Measurements from ENCODE around the gene SFMBT1.

SFMBT1 gene

DNA sequence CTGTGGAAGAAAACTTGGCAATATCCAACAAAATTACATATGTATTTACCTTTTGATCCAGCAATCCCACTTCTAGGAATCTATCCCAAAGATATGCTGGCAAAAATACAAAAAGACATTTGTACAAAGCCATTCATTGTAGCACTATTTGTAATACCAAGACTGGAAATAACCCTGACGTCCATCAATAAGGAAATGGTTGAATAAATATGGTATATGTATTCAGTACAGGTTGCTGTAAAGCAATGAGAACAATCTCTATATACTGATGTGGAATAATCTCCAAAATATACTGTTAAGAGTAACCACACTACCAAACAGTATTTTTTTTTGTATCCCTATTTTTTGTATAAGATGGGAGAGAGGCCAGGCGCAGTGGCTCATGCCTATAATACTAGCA is 83.7 kb downstream of the SFMBT1 start:
- no peaks in the 10 kb centered on the region for H3K36me3 ChIP-seq (ENCODE audit: control insufficient read depth, insufficient read depth, low read length)
- no peak overlapping the region for H3K9ac ChIP-seq (ENCODE audit: low read length)
- H3K4me3 ChIP-seq (ENCODE audit: low read length), result no peak overlapping the region
- no peaks in the 10 kb centered on the region for H3K4me1 ChIP-seq (ENCODE audit: control insufficient read depth, insufficient read depth, low read length)
- H3K27ac ChIP-seq (ENCODE audit: low read depth, low read length), result no peak overlapping the region
- no peaks in the 10 kb centered on the region for H3K27me3 ChIP-seq (ENCODE audit: control insufficient read depth, insufficient read depth, low read length)

- Histone ChIP-seq H3K4me1 (ENCODE audit: control insufficient read depth, insufficient read depth, low read length) (no peaks in the 10 kb centered on the region), H3K27ac (ENCODE audit: low read depth, low read length) (no peak overlapping the region), H3K4me3 (ENCODE audit: low read length) (no peak overlapping the region), H3K27me3 (ENCODE audit: control insufficient read depth, insufficient read depth, low read length) (no peaks in the 10 kb centered on the region), H3K9ac (ENCODE audit: low read length) (no peak overlapping the region), H3K36me3 (ENCODE audit: control insufficient read depth, insufficient read depth, low read length) (no peaks in the 10 kb centered on the region)
Observed at GRCh38 chr3:52959773-52960172, 86.1 kb downstream of the SFMBT1 start.

GRCh38 chr3:52939600-52939999 is 106.3 kb downstream of the SFMBT1 start:
- no peak overlapping the region for H3K9ac ChIP-seq (ENCODE audit: low read length)
- H3K4me3 ChIP-seq (ENCODE audit: low read length), result no peak overlapping the region
- H3K27ac ChIP-seq (ENCODE audit: low read depth, low read length), result no peak overlapping the region
- H3K36me3 ChIP-seq (ENCODE audit: control insufficient read depth, insufficient read depth, low read length), result no peaks in the 10 kb centered on the region
- H3K4me1 ChIP-seq (ENCODE audit: control insufficient read depth, insufficient read depth, low read length), result no peaks in the 10 kb centered on the region
- no peaks in the 10 kb centered on the region for H3K27me3 ChIP-seq (ENCODE audit: control insufficient read depth, insufficient read depth, low read length)

DNA sequence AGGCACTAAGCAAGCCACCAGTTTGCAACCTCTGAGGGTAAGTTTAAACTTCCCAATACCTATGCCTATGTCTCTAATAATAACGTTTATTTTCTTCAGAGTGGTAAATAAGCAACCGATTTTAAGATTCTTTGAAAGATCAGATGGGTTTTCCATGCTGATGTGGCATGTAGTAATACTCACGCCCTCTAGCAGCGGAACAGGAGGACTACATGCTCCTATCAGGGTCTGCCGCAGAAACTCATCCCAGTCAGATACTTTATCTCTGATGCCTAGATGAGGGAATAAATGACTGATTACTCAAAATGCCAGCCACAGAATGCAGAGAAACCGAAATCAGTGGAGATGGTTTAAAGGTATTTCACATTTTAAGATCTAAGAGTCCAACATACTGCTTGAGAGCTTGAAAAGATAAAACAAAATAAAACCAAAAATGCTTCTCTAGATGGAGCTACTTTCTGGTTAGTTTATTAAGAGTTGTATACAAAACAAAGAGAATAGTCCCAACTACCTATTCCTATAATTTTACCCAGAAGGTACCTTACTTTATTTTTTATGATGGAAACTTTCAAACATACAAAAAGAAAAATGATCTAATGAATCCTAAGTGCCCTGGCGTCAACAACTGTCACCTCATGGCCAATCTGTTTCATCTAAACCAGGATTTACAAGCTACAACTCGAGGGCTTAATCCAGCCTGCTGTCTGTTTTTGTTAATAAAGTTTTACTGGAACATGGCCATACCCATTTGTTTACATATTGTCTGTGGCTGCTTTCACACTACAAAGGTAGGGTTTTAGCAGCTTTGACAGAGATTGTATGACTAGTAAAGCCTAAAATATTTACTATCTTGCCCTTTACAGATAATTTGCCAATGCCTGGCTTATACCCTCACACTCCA is 111.0 kb downstream of the SFMBT1 start:
- Histone ChIP-seq H3K36me3 (ENCODE audit: control insufficient read depth, insufficient read depth, low read length) (peaks cover 1% of the 10 kb centered on the region), H3K4me1 (ENCODE audit: control insufficient read depth, insufficient read depth, low read length) (no peaks in the 10 kb centered on the region), H3K9ac (ENCODE audit: low read length) (no peak overlapping the region), H3K27me3 (ENCODE audit: control insufficient read depth, insufficient read depth, low read length) (no peaks in the 10 kb centered on the region), H3K4me3 (ENCODE audit: low read length) (no peak overlapping the region), H3K27ac (ENCODE audit: low read depth, low read length) (no peak overlapping the region)

GRCh38 chr3:52931889-52932288 is 114.0 kb downstream of the SFMBT1 start:
- Histone ChIP-seq H3K4me1 (ENCODE audit: control insufficient read depth, insufficient read depth, low read length) (no peaks in the 10 kb centered on the region), H3K27me3 (ENCODE audit: control insufficient read depth, insufficient read depth, low read length) (no peaks in the 10 kb centered on the region), H3K36me3 (ENCODE audit: control insufficient read depth, insufficient read depth, low read length) (peaks cover 9% of the 10 kb centered on the region), H3K9ac (ENCODE audit: low read length) (no peak overlapping the region), H3K27ac (ENCODE audit: low read depth, low read length) (no peak overlapping the region), H3K4me3 (ENCODE audit: low read length) (no peak overlapping the region)

DNA sequence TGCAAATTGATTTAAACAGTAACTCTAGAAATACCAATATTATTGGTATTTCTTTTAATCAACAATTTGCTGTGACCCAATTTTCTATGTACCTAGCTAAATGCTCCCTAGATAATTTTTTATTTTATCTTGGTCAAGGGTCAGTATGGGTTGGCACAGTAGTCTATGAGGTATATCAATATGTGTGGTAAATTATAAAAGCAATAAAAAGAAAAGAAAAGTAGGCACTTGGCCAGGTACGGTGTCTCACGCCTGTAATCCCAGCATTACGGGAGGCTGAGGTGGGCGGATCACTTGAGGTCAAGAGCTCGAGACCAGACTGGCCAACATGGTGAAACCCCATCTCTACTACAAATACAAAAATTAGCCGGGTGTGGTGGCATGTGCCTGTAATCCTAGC is 114.5 kb downstream of the SFMBT1 start:
- no peak overlapping the region for H3K27ac ChIP-seq (ENCODE audit: low read depth, low read length)
- H3K36me3 ChIP-seq (ENCODE audit: control insufficient read depth, insufficient read depth, low read length), result peaks cover 9% of the 10 kb centered on the region
- H3K4me3 ChIP-seq (ENCODE audit: low read length), result no peak overlapping the region
- H3K9ac ChIP-seq (ENCODE audit: low read length), result no peak overlapping the region
- H3K27me3 ChIP-seq (ENCODE audit: control insufficient read depth, insufficient read depth, low read length), result no peaks in the 10 kb centered on the region
- no peaks in the 10 kb centered on the region for H3K4me1 ChIP-seq (ENCODE audit: control insufficient read depth, insufficient read depth, low read length)

- H3K4me3 ChIP-seq (ENCODE audit: low read length), result no peak overlapping the region
- H3K27me3 ChIP-seq (ENCODE audit: control insufficient read depth, insufficient read depth, low read length), result no peaks in the 10 kb centered on the region
- H3K4me1 ChIP-seq (ENCODE audit: control insufficient read depth, insufficient read depth, low read length), result no peaks in the 10 kb centered on the region
- H3K27ac ChIP-seq (ENCODE audit: low read depth, low read length), result no peak overlapping the region
- peaks cover 9% of the 10 kb centered on the region for H3K36me3 ChIP-seq (ENCODE audit: control insufficient read depth, insufficient read depth, low read length)
- H3K9ac ChIP-seq (ENCODE audit: low read length), result no peak overlapping the region
Observed at GRCh38 chr3:52930748-52931147, 115.1 kb downstream of the SFMBT1 start.

DNA sequence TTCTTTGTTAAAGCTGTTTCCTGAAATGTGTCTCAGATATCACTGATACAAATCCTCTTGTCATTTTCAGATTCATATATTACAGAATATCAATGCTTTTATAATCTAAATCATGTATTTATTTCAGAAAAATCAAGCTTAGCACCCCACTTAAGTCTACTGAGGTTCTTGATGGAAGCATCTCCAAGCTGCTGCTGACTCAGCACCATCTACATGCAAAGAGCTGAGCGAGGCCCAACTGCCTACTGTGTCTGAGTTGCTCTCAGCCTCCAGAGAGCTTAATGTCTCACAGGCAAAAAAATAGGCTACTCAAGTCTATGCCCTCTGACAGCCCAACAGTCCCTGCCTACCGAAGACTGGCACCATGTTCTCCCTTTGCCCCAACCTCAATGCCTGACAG is 119.3 kb downstream of the SFMBT1 start:
- Histone ChIP-seq H3K27me3 (ENCODE audit: control insufficient read depth, insufficient read depth, low read length) (no peaks in the 10 kb centered on the region), H3K4me1 (ENCODE audit: control insufficient read depth, insufficient read depth, low read length) (no peaks in the 10 kb centered on the region), H3K27ac (ENCODE audit: low read depth, low read length) (no peak overlapping the region), H3K9ac (ENCODE audit: low read length) (no peak overlapping the region), H3K4me3 (ENCODE audit: low read length) (no peak overlapping the region), H3K36me3 (ENCODE audit: control insufficient read depth, insufficient read depth, low read length) (peaks cover 9% of the 10 kb centered on the region)

DNA sequence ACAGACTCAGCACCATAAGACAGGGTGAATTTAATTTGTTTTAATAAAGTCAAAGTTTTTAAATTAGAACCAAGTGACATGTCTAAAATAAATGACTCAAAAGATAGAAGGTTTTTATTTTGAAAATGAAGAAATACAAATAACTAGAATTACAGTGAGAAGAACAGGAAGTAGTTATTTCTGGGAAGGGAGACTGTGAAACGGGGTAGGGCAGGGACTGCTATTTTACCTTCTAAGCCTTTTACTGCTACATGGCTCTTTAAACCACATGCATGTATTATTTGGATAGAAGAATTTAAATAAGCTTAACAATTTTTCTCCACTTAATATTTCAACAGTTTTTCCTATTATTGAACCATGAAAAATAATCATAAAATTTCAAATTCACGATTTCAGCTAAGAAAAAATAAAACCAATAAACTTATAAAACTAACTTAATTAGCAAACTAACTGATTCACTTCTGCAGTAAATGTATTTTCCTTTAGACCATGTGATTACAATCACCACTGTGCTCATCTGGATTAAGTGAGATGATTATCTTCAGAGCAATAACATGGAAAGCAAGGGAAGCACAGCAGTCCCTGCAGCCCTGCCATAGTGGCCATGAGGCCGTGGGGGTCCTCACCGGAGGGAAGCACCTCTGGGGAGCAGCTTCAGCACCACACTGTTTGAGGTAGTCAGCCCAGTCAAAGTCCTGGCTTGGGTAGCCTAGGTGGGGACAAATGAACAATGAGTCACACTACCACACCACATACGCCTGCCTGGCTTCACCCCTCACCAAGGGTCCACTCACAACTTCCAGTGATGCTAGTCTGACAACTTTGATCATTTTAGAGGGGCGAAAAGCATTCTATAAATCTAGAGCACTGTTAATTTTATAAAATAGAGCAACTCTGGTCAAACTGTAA is 120.2 kb downstream of the SFMBT1 start:
- Histone ChIP-seq H3K4me1 (ENCODE audit: control insufficient read depth, insufficient read depth, low read length) (no peaks in the 10 kb centered on the region), H3K27ac (ENCODE audit: low read depth, low read length) (no peak overlapping the region)

GRCh38 chr3:52923963-52924362 is 121.9 kb downstream of the SFMBT1 start:
- H3K4me3 ChIP-seq (ENCODE audit: low read length), result no peak overlapping the region
- H3K27ac ChIP-seq (ENCODE audit: low read depth, low read length), result no peak overlapping the region
- H3K4me1 ChIP-seq (ENCODE audit: control insufficient read depth, insufficient read depth, low read length), result no peaks in the 10 kb centered on the region
- no peak overlapping the region for H3K9ac ChIP-seq (ENCODE audit: low read length)
- peaks cover 11% of the 10 kb centered on the region for H3K36me3 ChIP-seq (ENCODE audit: control insufficient read depth, insufficient read depth, low read length)
- H3K27me3 ChIP-seq (ENCODE audit: control insufficient read depth, insufficient read depth, low read length), result no peaks in the 10 kb centered on the region

More for the DNA sequence above, 120.2 kb downstream of the SFMBT1 start:
- H3K9ac ChIP-seq (ENCODE audit: low read length), result no peak overlapping the region
- peaks cover 9% of the 10 kb centered on the region for H3K36me3 ChIP-seq (ENCODE audit: control insufficient read depth, insufficient read depth, low read length)
- H3K4me3 ChIP-seq (ENCODE audit: low read length), result no peak overlapping the region
- H3K27me3 ChIP-seq (ENCODE audit: control insufficient read depth, insufficient read depth, low read length), result no peaks in the 10 kb centered on the region

DNA sequence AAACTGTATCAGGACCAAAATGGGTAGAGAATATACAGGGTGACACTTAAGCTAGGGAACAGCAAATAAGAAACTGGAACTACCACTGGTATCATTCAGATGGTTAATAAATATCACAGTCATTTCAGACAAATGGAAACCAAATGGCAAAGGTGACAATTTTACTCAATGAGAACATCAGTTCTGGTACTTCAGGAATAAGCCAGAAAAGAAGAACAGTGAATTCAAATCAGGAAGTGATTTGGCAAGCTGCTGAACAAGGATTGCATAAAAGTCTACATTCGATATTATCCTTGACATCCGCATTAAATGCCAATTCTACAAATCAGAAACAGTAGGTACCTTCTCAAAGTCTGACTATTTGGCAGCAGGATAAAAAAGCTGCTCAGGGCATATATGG is 125.0 kb downstream of the SFMBT1 start:
- Histone ChIP-seq H3K4me3 (ENCODE audit: low read length) (no peak overlapping the region), H3K4me1 (ENCODE audit: control insufficient read depth, insufficient read depth, low read length) (no peaks in the 10 kb centered on the region), H3K36me3 (ENCODE audit: control insufficient read depth, insufficient read depth, low read length) (peaks cover 5% of the 10 kb centered on the region), H3K9ac (ENCODE audit: low read length) (no peak overlapping the region), H3K27ac (ENCODE audit: low read depth, low read length) (no peak overlapping the region), H3K27me3 (ENCODE audit: control insufficient read depth, insufficient read depth, low read length) (no peaks in the 10 kb centered on the region)

DNA sequence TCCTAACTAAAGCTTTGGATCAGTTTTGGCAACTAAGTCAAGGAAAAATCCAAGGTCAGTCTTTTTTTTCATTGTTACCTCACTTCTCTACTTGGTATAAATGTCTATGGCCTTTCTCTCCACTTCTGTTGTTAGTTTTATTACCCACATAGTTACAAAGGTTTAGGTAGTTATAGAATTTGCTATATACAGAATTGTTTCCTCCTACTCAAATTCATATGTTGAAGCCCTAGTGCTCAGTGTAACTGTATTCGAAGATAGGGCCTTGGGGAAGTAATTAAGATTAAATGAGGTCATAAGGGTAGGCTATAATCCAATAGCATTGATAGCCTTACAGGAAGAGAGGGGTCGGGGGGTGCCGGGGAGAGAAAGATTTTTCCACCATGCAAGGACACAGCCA is 128.8 kb downstream of the SFMBT1 start:
- peaks cover 14% of the 10 kb centered on the region for H3K36me3 ChIP-seq (ENCODE audit: control insufficient read depth, insufficient read depth, low read length)
- H3K27ac ChIP-seq (ENCODE audit: low read depth, low read length), result no peak overlapping the region
- no peak overlapping the region for H3K9ac ChIP-seq (ENCODE audit: low read length)
- H3K4me3 ChIP-seq (ENCODE audit: low read length), result no peak overlapping the region
- no peaks in the 10 kb centered on the region for H3K4me1 ChIP-seq (ENCODE audit: control insufficient read depth, insufficient read depth, low read length)
- no peaks in the 10 kb centered on the region for H3K27me3 ChIP-seq (ENCODE audit: control insufficient read depth, insufficient read depth, low read length)

Data from rectal smooth muscle tissue (tissue), 1 donor.